Hematopoietic multipotent progenitor cell treated with erythropoietin and hydrocortisone succinate and interleukin-3 and kit ligand, for 8 days (in vitro differentiated cells): Measurements from ENCODE around the gene PDZD4.

Experiments used
- DNase-seq: peaks from one replicate; pipeline ENCODE4 v3.0.0-alpha.2; 2015

PDZD4 gene

DNA sequence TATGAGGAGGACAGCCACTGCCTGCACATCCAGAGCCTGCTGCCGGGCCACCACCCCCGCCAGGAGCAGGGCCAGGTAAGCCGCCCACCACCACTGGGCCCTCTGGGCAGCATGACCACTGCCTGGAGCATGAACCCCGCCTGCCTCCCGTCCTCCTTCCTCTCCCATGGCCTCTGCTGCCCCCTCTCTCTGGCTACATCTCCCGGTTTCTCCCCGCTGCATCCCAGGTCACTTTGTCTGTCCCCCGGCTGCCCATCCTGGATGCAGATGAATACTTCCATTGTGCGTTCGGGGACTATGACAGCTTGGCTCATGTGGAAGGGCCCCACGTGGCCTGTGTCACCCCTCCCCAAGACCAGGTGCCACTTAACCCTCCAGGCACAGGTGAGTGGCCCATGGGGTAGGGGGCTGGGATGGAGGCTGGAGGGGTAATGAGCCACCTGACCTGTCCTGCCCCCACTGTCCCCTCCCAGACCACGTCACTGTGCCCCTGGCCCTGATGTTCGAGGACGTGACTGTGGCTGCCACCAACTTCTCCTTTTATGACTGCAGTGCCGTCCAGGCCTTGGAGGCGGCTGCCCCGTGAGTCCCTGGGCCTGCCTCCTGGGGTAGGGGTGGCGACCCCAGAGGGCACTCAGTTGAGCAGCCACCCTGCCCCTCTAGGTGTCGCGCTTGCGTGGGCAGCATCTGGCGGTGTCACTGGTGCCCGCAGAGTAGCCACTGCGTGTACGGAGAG, 60.3 kb downstream of the PDZD4 start:
- DNase-seq = no peak

DNA sequence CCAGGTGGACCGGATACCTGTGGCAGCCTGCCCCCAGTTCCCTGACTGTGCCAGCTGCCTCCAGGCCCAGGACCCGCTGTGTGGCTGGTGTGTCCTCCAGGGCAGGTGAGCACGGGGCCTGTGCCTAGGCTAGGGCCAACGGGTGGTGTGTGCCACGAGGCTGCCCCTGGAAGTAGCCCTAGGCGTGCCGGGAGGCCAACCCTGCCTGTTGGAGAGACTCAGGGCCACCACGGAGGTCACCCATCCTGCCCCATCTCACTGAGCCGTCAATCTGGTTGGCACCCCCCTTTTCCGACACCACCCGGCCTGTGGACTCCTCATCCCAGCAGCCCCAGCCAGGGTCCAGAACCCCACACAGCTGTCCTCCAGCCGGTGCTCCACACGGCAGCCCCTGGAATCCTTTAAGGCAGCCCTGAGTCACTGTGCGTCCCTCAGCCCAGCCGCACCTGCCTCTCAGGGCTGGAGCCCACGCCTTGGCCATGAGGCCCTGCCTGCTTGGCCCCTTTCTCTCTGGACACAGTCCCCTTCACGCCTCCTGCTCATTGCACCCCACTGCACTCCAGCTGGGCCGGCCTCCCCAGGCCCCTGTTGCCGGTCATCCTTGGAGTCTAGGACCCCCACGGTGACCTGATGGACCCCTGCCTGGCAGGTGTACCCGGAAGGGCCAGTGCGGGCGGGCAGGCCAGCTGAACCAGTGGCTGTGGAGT, 61.0 kb downstream of the PDZD4 start:
- no peak for DNase-seq

DNA sequence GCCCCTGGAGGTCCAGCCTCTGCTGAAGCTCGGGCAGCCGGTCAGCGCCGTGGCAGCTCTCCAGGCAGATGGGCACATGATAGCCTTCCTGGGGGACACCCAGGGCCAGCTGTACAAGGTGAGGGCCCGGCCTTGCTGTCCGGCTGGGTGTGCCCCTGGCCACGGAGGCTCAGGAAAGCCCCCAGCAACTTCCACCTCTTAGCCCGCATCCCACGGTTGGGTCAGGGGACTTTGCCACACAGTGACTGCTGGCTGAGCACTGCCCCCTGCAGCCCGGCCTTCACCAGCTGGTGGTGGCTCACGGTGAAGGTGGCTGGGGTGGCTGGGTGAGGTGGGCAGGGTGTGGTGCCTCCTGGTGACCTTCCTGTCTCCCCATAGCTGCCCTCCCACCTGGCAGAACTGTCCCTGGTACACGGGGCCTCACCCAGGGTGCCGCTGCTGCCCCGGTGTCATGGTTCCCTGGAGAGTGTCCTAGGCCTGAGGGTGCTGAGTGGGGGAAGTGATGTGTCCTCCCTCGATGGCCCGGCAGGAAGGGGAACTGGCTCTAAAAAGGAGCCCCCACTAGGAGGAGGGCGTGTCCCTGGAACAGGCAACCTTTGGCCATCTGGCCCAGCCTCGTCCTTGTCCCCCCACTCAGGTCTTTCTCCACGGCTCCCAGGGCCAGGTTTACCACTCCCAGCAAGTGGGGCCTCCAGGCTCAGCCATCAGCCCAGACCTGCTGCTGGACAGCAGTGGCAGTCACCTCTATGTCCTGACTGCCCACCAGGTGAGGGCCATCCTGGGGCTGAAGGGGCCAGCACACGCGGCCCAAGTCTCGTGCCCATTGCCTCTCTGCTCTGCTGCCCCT, 61.8 kb downstream of the PDZD4 start:
- no peak for DNase-seq

DNA sequence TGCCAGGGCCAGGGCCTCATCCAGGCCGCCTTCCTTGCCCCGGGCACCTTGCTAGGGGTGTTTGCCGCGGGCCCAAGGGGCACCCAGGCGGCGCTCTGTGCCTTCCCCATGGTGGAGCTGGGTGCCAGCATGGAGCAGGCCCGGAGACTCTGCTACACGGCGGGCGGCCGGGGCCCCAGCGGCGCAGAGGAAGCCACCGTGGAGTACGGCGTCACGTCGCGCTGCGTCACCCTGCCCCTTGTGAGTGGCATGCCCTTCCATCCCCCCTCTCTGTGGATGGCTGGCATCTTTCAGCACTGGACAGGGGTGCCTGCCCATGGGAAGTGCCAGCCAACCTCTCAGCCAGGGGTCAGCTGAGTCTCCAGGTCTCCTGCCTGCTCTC, 62.7 kb downstream of the PDZD4 start:
- DNase-seq = no peak

DNA sequence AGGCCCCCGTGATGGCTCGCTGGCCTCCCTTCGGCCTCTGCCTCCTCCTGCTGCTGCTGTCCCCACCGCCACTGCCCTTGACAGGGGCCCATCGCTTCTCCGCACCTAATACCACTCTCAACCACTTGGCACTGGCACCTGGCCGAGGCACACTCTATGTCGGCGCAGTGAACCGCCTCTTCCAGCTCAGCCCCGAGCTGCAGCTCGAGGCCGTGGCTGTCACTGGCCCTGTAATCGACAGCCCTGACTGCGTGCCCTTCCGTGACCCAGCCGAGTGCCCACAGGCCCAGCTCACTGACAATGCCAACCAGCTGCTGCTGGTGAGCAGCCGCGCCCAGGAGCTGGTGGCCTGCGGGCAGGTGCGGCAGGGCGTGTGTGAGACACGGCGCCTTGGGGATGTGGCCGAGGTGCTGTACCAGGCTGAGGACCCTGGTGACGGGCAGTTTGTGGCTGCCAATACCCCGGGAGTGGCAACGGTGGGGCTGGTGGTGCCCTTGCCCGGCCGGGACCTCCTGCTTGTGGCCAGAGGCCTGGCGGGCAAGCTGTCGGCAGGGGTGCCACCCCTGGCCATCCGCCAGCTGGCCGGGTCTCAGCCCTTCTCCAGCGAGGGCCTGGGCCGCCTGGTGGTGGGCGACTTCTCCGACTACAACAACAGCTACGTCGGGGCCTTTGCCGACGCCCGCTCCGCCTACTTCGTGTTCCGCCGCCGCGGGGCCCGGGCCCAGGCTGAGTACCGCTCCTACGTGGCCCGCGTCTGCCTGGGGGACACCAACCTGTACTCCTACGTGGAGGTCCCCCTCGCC, 63.3 kb downstream of the PDZD4 start:
- no peak for DNase-seq

DNA sequence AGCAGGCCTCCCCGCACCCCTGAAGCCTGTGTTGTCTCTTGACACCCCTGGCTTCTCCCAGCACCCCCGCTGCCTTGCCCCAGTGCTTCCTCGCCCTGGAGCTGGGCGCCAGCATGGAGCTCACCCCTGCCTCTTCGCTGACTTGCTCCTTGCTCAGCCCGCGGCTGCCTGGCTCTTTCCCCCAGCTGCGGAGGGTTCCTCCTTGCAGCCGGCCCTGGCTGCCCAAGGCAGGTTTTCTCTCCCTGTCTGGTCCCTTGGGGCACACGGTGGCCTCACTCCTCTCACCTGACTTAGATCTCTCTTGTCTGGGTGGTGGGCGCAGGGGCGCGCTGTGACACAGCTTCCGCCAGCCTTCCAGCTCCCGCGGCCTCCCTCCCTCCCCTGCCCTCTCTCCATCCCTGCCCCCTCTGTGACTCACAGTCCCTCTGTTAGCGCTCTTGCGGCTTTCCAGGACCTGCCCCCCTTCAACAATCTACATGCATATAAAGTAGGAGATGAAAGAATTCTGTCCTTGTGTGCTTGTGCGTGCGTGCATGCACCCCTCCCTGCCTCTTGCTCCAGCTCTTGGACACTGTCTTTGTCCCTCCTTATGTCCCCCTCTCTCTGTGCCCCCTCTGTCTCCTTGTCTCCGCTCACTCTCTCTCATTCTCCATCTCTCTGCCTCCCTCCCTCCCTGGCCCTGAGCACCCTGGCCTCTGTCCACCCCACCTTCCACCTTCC, 64.1 kb downstream of the PDZD4 start:
- peak; percentile 77 for DNase-seq

DNA sequence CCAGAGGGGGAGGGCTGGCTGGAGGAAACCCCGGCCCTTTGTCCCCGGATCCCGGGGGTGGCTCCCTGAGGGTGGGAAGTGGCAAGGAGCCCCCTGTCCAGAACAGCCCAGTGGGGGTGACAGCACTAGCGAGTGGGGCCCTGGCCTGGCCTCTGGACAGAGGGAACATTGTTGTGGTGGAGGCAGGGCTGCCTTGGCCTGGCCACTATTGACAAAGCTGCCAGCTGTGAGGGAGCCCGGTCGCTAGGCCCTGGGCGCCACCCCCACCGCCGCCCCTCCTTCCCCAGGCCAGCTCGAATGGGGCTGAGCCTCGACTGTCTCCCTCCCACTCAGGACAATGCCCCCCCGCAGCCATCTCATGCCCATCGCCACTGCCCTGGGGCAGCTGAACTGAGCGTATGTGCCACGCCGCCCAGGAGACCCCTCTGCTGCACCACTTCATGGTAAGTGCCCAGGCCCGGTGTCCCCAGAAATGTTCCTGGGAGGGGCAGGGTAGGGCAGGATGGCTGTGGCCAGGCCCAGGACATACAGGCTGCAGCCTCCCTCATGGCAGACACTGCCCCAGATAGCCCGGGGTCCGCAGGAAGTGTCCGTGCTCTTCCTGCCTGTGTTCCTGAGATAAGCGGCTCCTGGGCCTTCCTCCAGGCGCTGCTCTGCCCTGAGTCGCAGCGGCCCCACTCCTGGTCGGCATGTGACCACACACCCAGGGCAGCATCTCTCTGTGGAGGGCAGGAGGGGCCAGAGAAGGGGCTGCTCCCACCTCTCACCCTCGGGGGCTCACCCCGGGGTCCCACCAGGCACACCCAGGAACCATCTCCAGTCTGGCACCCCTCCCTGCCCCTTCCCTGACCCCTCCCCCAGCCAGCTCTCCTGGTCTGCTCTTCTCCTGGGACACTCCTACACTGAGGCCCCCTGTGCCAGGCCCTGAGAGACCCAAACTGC, 64.9 kb downstream of the PDZD4 start:
- peak; percentile 73 for DNase-seq

DNA sequence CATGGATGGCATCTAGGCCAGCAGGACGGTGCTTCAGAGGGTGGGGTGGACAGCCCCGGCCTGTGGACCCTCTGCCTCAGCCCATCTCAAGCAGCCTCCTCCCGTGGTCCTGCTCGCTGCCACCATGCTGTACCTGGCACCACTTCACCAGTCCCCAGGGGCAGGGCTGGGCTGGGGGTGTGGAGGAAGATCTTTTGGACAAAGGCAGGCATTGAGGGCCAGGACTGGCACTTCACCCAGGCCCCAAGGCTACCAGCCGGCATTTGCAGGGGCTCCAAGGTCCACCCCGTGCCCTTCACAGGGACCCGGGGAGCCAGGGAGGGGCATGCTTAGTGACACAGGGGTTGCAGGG, 65.6 kb downstream of the PDZD4 start:
- DNase-seq = no peak

DNA sequence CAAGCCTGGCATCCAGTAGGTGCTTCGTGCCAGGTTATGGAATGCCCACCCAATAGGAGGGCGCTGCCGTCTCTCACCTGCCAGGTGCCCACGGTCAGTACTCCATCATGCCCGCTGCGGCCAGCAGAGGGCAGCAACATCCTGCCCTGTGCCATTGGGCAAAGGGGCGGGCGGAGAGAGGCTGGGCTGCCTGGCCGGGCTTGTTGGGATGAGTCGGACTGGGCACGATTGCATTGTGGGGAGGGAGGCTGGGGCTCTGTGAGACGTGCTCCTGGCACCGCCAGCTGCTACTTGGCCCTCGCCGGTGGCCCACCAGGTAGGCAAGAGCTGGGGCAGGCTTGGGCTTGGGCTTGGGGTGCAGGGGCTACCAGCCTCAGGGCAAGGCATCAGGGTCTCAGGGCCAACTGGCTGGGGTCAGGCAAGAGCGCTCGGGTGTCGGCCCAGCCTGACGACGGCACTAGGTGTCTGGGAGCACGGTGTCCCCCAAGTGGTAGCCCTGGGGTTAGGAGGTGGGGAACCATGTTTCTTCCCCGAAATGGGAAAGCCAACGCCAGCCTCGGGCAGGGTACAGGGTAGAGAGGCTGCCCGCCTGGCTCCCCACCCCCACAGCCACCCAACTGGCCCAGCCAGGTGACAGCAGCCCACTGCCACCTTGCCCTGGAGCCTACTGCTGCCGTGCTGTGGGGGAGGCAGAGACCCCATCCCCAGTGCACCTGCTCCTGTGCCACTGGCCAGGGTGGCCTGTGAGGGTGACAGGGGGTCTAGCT, 66.2 kb downstream of the PDZD4 start, which contains the start of gene PLXNB3:
Gene PLXNB3 (plus strand): TSS at position 261 of the 767 bp plus-strand sequence. CDS start 1,287 bp downstream, outside the sequence.
- peak; percentile 78 for DNase-seq

DNA sequence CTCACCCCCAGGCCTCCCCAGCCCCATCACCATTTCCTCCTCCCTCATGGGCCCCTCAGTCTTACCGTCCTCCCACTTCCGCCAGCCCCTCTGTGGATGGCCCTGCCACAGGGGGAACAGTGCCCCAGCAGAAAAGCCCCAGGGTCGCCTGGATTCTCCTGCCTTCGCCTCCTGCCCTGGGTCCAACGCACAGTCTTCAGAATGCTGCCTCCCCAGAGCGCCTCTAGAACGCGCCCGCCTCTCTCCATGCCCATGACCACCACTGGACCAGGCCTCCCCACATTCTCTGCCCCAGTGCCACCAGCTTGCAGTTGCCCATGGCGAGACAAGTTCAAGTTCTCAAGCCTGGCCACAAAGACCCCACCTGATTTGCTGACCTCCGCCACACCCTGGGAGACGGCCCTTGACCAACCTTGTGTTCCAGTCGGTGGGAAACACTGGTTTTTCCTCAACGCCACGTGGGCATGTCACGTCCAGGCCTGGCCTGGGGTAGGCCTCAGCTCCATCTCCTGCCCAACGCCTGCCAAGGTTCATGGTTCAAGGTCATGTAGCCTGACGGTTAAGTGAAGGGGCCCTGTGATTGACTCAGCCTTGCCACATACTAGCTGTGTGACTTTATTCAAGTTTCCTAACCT, 66.9 kb downstream of the PDZD4 start:
- no peak for DNase-seq

DNA sequence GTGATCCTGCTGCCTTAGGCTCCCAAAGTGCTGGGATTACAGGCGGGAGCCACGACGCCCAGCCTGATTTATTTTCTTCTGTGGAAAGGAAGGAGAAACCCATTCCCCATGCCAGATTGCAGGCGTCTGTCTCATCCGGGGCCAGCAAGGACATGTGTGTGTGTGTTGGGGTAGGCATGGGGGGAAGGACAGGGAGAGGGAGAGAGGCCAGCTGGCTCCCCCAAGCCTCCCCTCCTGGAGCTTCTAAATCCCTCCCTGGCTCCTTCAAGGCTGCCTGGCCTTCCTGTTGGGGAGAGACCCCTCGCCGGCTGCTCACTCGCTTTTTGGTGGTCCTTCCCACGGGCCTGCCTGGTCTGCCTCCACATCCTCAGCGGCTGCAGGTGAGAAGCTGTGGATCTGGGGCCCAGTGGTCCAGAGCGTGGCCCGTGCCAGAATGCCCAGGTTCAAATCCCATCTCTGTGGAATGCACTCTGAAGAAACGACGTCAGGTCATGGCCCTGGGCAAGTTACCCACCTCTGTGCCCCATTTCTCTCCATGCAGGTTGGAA, 67.6 kb downstream of the PDZD4 start:
- no peak for DNase-seq

DNA sequence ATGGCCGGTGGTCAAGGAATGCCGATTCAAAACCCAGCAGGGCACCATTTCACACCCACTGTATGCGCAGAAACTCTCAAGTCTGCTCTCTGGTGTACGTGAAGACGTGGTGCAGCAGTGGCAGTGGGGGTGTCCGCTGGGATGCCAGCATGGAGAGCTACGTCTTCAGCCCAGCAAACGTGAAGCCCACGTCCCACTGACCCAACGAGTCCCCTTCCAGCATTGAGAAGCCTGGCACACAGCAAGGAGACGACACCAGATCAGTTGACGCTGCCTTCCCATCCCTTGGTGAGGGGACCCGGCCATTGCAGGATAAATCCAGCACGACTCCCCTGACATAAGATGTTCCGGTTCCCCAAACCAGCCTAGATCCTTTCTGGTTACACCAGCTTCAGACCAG, 68.5 kb downstream of the PDZD4 start:
- no peak for DNase-seq

DNA sequence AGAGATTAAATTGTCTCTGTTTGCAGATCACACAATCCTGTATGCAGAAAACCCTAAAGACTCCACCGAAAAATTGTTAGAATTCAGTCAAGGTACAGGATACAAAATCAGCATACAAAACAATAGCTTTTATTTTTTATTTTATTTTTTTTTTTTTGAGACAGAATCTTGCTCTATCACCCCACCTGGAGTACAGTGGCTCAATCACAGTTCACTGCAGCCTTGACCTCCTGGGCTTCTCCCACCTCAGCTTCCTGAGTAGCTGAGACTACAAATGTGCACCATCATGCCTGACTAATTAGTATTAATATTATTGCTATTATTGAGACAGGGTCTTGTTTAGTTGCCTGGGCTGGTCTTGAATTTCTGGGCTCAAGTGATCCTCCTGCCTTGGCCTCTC, 75.2 kb downstream of the PDZD4 start:
- DNase-seq = no peak
